GM19023 (cell line): ENCODE measurements around the gene PYGO2.

ENCODE experiments used
- ATAC-seq: cut with Tn5 transposase; IDR thresholded peaks from one replicate; pipeline ENCODE4 v1.9.1; 2021; ENCODE audit warnings: mild to moderate bottlenecking, moderate library complexity; ENCODE audit not compliant: unreplicated experiment

The PYGO2 gene

GRCh38 chr1:154961207-154962155, at the start of gene PYGO2:
TSS of gene PYGO2 (minus strand) at chr1:154961782. CDS start at chr1:154961576, 206 bp downstream.
- peak; percentile 77 for ATAC-seq

- ATAC-seq, result no peak
Observed at GRCh38 chr1:155011004-155011416, 49.4 kb upstream of the PYGO2 start.

GRCh38 chr1:155010211-155010918, 48.8 kb upstream of the PYGO2 start:
- ATAC-seq, result no peak

DNA sequence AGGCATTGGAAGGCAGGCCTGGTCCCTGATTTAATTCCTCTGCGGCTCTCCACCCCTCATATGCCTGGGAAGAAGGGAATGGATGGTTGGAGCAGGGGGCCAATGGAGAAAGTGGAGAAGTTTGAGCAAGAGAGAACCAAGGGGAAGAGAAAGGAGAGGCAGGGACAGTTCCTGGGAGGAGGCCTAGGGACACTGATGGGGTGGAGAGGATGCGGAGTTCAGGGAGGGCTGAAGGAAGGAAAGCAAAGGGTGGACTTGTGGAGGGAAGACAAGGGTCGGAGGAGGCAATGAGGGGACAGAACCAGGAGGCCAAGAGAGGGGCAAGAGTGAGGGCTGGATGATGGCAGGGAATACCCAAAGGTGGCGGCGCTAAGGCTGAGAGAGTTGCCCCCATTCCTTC, 48.2 kb upstream of the PYGO2 start:
- no peak for ATAC-seq

- ATAC-seq, result no peak
Observed at GRCh38 chr1:155009221-155009711, 47.7 kb upstream of the PYGO2 start.

DNA sequence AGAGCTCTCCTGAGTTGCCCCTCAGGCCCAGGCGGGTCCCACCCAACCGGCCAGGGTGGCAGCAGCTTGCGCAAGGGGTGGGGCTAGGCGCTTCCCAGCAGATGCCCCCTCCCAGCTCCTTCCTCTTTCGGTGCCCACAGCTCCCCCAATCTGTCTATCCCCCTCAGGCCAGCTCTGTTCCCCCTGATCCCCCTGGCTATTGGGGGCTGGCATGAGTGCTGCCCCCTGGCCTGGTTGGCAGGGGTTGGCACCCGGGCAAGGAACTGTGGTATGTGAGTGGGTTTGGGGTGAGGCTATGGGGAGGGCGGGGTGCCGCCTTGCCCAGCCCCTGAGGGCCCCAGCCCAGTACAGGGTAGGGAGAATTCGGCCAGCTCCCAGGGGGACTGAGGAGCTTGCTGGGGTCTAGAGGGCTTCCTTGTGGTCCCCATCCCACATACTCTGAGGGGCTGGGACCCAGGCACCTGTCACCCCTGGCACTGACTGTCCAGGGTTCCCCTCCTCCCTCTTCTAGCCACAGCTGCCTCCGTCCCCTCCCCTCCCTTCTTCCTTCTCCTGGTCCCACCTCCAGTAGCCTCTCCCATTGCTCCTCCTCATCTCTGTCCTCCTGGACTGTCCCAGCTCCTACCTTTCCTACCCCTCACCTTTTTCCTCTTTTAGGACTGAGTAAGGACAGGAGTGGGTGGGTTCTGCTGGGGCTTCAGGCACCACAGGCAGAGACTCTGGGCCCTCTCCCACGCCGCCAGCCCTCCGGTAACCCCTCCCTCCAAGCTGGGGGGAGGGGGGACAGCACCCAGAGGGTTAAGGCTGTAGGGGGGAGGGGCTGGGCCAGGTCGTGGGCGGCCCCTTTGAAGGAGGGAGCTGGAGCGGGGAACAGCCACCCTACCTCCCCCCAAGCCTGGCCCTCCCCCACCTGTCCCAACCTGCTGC, 46.7 kb upstream of the PYGO2 start:
- no peak for ATAC-seq

GRCh38 chr1:155007251-155007828, 45.8 kb upstream of the PYGO2 start:
- ATAC-seq, result no peak

DNA sequence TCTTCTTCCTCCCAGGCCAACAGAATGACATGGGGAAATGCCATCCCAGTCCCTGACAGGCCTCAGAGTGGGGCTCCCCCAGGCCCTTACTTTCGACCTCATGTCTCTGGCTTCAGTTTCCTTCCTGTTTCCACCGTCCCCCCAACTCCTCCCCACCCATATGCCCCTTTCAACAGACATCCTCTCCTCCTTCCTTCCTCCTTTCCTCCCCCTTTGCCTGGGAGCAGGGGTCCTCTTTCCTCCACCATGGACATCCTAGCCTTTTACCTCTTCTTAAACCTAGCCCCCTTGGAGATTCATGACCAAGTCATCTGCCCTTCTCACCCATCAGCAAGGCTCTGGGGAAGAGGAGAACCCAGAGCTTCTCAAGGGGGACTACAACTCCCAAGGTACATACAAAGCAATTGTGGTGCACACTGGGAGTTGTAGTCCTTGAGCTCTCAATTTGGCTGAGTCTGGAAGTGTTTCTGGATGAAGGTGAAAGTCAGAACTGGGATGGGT, 45.1 kb upstream of the PYGO2 start:
- ATAC-seq, result no peak

GRCh38 chr1:155005076-155006011, 43.8 kb upstream of the PYGO2 start:
- ATAC-seq, result no peak

DNA sequence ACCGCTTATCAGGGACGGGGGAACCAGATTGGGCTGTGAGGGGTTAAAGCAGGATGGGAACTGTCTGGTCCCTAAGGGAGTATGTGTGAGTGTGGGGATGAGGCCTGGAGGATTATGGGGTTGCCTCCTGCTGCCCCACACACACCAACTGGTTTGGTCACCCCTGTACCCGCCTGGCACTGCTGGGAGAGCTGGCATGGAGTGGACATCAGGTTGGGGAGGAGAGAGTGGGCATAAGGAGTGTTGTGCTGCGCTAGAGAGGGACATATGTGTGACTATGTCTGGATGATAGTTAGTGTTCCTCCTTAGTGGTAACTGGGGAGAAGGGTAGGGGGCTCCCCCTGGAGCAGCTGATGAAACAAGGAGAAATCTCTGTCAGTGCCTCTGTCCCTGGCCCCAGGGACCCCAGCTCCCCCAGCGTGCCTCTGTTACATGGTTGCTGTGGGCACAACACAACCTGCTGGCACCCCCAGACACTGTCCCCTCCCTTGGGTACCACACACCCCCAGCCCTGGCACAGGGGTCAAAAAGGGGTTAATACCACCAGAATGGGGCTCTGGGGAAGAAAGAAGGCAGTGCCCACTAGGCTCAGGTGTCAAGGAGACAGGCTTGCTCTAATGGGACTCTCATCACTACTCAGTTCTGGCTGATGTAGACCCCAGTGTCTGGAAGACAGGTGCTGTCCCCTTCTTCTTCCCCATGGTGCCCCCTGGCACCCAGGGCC, 42.9 kb upstream of the PYGO2 start:
- no peak for ATAC-seq

- ATAC-seq, result no peak
Observed at GRCh38 chr1:155003766-155004351, 42.3 kb upstream of the PYGO2 start.

DNA sequence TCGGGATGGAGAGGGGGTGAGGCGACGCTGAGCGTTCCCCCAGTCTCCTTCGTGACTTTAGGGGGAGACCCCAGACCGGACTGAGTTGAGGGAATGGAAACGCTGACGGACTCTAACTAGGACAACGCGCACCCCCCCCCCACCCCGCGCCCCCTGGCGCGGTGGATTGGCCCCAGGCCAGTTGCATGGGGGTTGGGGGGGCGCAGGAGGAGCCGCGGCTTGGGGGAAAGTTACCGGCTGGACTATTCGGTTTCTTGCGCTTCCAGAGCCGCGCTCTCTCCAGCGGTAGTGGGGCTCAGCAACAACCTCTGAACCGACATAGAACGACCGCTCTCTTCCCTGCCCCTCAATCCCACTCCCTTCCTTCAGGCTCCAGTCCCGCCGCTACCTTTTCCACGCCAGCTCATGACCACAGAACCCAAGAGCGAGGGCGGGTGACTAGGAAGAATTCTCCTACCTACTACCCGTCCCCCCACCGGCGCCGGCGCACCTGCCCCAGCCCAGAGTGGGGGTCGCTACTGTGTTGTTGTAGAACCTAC, 41.7 kb upstream of the PYGO2 start:
- ATAC-seq, result no peak

DNA sequence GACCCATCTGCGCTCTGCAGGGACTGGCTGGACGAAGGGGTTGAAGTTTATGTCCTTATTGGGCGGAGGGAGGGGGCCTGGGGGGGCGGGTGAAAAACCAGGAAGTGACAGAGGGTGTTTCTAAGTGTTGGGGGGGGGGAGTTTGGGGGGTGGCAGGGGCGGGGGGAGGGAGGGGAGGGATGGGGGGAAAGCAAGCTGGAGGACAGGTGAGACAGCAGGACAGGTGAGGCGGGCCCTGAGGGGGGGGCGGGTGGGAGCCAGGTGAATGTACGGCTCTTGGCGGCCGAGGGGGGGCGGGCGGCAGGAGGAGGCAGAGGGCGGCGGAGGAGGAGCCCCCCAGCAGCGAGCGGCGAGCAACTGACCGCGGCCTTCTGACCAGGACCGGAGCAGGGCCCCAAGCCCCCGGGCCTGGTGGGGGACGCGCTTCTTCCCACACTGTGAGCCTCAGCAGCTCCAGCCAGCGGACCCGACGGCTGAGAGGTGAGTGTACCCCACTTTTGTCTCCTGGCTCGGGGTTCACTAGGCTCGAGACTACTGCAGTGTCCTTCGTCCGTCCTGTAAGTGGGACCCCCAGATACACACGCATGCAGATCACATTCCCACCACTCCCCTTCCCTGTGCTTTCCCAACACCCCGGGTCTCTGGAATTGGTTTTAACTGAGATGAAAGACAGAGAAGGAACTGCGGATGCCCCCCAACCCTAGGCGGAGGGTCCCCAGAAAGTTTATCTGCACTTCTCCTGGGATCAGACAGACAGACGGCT, 41.1 kb upstream of the PYGO2 start, which contains the start of gene ZBTB7B:
TSS of gene ZBTB7B (plus strand) at position 339 of the 763 bp plus-strand sequence. CDS start 11,859 bp downstream, outside the sequence.
- peak; percentile 5 for ATAC-seq

GRCh38 chr1:155001675-155002463, 40.3 kb upstream of the PYGO2 start:
- peak; percentile 56 for ATAC-seq

GRCh38 chr1:155001425-155001674, 39.8 kb upstream of the PYGO2 start:
- no peak for ATAC-seq

- peak; percentile 41 for ATAC-seq
Observed at GRCh38 chr1:155000726-155001424, 39.3 kb upstream of the PYGO2 start.
